Measurements from ENCODE around the gene SLC1A7.

DNA sequence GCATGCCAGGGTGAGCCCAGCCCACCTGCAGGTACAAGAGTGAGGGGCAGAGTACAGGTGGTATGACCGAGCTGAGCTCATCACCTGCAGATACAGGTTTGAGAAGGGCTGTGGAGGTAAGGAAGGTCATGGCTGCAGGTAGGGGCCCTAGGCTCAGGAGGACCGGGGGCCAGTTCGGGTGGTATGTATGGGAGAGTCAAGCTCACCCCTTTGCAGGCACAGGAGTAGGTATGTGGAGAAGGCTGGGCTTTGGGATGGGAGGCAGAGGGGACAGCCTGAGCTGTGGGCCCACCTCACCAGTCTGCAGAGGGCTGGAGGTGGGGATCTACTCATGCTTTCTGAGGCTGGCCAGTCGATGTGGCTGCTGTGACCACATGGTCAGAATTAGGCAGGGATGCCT lies 63.2 kb downstream of the SLC1A7 start:
- TF ChIP-seq, protein P1, sequence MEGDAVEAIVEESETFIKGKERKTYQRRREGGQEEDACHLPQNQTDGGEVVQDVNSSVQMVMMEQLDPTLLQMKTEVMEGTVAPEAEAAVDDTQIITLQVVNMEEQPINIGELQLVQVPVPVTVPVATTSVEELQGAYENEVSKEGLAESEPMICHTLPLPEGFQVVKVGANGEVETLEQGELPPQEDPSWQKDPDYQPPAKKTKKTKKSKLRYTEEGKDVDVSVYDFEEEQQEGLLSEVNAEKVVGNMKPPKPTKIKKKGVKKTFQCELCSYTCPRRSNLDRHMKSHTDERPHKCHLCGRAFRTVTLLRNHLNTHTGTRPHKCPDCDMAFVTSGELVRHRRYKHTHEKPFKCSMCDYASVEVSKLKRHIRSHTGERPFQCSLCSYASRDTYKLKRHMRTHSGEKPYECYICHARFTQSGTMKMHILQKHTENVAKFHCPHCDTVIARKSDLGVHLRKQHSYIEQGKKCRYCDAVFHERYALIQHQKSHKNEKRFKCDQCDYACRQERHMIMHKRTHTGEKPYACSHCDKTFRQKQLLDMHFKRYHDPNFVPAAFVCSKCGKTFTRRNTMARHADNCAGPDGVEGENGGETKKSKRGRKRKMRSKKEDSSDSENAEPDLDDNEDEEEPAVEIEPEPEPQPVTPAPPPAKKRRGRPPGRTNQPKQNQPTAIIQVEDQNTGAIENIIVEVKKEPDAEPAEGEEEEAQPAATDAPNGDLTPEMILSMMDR (IDR thresholded peaks at IDR 0.05; ENCODE audit: low read length), result no peak
- TF ChIP-seq EZH2 (IDR thresholded peaks at IDR 0.05; ENCODE audit: borderline replicate concordance, low read length), result no peak

All from OCI-LY1 (cell line).